GM19455 (cell line): ENCODE data around the gene AP4M1.

Source experiments
- ATAC-seq: cut with Tn5 transposase; IDR thresholded peaks from one replicate; pipeline ENCODE4 v1.9.1; 2021; ENCODE audit not compliant: unreplicated experiment

Gene AP4M1

DNA sequence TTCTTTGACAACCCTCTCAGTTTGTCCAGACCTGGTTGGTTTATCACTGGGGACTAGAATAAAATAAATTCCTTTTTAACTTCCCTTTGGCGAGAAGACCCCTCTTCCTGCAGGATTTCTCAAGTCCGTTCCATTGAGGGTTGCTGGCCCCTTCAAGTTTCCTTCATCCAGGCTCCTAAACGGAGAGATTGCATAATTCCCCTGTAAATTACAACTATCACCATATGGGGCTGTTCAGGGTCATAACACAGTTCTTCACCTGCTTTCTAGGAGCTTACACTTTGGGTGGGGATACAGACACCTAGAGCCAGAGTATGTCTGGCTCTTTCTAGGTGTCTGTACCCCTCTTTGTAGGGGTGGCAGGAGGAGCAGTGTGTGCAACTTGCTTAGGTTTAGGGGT, 15.9 kb upstream of the AP4M1 start:
- ATAC-seq: no peak

DNA sequence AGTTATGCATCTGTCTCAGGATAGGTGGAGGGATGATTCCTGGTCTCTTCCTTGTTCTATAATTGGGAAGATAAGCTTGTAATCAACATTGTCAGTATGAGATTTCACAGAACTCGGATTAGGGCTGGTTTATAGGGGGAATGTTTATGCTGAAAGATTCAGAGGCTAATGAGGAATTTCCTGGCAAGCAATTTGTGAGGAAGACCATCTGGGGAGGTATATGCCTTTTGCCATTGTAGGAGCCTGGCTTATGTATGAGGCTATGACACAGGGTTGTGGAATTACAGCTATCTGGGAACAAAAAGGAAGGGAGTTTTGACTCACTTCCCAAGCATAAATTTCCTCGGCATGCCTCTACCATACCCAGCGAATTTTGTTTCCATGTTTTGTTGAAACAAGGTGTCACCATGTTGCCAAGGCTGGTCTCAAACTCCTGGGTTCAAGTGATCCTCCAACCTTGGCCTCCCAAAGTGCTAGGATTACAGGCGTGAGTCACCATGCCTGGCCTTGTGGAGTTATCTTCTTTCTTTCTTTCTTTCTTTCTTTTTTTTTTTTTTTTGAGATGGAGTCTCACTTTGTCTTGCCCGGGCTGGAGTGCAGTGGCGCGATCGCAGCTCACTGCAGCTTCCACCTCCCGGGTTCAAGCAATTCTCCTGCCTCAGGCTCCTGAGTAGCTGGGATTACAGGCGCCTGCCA, 14.2 kb upstream of the AP4M1 start:
- no peak for ATAC-seq

DNA sequence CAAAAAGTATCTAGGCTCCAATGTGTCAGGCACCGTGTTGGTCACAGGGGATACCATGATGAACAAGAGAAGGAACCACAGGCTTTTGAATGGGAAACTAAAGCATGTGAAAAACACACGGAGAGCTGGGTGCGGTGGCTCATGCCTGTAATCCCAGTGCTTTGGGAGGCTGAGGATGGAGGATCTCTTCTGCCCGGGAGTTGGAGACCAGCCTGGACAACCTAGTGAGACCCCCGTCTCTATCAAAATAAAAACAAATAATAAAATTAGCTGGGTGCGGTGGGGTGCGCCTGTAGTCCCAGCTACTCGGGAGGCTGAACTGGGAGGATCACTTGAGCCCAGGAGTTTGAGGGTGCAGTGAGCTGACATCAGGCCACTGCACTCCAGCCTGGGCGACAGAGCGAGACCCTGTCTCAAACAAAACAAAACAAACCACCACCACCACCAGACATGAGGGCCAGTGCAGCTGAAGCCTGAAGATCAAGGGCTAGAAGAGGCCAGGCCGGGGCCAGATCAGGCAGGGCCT, 13.3 kb upstream of the AP4M1 start:
- no peak for ATAC-seq

DNA sequence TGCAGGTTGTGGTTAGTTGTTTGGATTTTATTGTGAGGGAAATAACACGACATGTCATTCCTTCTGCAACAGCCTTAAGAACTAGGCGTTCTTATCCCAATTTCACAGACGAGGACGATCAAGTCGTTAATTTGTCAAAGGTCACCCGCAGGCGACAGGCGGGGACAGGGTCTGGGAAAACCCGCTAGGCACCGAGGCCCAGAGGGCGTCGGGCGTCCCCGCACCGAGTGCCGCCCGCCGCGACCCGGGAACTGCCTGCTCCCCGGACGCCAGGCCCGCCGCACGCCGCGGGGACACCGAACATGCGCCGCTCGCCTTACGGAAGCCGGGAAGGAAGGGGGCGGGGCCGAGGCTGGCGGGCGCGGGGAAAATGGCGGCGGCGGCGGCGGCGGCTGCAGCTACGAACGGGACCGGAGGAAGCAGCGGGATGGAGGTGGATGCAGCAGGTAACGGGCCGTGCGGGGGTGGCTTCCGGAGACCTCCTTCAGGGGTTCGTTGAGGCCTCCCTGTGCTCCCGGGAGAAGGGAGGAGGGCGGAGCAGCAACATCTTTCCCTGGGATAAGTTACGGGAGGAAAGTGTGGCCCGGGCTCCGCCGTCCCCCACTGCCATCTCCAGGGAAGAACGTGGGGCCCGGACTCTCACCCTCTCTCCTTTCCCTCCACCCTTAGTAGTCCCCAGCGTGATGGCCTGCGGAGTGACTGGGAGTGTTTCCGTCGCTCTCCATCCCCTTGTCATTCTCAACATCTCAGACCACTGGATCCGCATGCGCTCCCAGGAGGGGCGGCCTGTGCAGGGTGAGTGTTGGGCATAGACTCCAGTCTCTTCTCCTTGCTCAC, 12.6 kb upstream of the AP4M1 start, which contains the start of gene COPS6:
Gene COPS6, plus strand, starts transcription at position 349 of the 837 bp plus-strand sequence. Its CDS starts 22 bp downstream, at position 371.
- ATAC-seq: peak; percentile 50

DNA sequence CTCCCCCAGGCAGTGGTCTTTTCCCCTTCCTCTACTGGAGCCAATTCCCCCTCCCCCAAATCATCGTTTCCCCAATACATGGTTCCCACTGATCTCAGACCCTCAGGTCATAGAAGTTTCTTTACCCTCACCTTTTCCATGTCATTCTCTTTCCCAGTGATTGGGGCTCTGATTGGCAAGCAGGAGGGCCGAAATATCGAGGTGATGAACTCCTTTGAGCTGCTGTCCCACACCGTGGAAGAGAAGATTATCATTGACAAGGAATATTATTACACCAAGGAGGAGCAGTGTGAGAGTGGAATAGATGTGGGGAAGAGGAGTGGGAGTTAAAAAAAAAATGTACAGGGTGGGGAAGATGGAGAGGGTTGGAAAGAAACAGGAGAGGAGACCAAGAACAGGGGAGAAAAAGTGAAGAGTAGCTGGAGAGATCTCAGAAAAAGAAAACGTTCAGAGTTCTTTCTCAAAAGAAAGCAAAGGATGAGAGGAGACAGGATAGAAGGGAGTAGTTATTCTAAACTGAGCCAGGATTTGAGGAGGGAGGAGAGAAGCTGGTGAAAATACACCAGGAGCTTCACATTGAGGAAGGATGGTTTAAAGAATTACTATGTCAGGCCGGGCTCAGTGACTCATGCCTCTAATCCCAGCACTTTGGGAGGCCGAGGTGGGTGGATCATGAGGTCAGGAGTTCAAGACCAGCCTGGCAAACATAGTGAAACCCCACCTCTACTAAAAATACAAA, 11.8 kb upstream of the AP4M1 start:
- ATAC-seq: no peak

DNA sequence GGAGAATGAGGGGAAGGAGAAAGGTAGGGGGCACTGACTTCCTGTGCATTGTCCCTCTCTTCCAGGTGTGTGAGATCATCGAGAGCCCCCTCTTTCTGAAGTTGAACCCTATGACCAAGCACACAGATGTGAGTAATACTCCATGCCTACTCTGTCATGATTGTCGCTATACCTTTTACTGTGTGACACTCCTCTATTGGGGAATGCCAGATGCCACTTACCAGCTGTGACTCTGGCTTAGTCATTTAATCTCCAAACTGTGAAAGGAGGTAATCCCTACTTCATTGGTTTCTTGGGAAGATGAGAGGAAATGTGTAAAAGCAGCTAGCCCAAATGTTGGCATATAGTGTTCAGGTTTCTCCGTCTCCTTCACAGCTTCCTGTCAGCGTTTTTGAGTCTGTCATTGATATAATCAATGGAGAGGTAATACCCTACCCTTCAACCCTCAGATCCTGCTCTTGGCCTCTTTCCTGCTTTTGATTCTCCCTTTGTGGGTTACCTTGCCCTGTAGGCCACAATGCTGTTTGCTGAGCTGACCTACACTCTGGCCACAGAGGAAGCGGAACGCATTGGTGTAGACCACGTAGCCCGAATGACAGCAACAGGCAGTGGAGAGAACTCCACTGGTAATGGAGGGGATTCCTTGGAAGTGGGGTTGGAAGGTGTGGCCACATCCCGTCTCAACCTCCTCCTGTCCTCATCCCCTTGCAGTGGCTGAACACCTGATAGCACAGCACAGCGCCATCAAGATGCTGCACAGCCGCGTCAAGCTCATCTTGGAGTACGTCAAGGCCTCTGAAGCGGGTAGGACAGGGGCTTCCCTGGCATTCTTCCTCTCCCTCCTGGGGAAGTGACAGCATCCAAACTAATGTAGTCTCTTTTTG, 10.7 kb upstream of the AP4M1 start:
- no peak for ATAC-seq

DNA sequence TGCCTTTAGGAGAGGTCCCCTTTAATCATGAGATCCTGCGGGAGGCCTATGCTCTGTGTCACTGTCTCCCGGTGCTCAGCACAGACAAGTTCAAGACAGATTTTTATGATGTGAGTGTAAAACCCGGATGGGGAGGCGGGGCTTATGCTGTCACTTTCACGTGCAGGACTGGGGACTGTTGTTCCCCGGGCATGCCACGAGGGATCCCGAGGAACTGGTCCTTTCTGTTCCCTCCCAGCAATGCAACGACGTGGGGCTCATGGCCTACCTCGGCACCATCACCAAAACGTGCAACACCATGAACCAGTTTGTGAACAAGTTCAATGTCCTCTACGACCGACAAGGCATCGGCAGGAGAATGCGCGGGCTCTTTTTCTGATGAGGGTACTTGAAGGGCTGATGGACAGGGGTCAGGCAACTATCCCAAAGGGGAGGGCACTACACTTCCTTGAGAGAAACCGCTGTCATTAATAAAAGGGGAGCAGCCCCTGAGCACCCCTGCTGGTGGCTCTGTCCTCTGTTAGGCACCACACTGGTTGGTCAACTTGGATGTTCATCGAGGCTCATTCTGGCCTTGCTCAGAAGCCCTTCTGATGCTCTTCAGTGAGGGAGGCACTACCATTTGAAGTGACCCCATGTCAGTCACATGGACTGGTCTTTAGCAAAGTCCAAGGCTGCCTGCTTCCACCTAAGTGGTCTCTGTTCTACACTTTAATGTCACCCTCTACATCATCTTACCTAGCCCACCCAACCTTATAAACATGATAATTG, 9.8 kb upstream of the AP4M1 start:
- no peak for ATAC-seq

DNA sequence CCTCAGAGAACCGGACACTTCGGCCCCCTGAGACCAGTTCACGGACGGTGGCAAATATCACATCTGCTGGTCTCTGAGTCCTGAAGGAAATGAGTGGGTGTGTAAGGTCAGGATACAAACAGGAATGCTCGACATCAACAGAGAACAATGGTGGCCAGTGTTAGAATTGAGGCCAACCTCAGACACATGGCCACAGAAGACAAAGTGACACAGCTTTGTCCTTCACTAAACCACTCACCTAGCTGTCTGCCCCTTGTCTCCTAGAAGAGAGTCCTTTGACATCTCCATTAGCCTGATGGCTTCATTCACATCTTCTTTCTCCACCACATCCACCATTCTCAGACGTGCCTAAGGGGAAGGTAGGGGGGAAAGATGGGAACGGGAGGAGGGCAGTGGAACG, 8.4 kb upstream of the AP4M1 start:
- ATAC-seq: no peak

DNA sequence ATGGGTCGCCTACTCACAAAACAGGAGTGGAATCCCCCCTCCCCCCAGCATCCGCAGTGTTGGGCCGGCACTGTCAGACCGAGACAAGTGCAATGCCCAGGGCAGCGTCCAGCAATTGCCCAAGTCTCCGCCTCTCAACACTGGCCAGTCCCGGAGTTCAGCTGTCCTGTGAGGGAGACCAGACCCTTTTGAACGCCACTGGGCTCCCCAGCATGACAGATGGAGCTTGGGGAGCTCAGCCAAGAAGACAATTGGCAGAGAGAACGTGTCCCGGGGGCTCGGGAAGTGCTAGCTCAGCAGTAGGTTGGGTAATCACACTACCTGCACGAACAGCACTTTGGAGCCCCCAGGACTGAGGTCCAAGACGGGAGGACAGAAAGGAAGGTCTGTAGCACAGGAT, 7.9 kb upstream of the AP4M1 start:
- no peak for ATAC-seq

DNA sequence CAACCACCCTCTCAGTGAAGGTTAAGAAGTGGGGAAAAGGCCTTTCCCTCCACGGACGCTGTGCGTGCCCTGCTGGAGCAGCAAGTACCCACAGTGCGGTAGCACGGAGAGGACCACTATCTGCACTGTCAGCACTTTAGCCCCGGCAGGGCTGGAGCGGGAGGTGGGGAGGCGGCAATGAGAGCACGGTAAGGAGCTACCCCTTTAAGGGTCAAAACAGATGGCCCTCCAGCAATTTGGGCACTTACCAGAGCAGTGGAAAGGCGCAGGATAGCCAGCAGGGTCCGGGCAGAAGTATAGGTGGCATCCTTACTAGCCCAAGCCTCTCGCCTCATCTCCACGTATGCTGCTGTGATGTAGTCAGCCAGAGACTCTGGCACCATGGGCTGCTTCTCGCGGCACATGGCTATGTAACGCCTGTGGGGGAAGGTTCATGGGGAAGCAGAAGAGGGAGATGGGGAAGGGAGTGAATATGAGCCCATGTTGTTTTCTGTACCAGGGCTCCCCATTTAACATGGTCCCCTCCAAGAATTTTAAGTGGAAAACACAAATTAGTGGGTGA, 7.4 kb upstream of the AP4M1 start:
- no peak for ATAC-seq

DNA sequence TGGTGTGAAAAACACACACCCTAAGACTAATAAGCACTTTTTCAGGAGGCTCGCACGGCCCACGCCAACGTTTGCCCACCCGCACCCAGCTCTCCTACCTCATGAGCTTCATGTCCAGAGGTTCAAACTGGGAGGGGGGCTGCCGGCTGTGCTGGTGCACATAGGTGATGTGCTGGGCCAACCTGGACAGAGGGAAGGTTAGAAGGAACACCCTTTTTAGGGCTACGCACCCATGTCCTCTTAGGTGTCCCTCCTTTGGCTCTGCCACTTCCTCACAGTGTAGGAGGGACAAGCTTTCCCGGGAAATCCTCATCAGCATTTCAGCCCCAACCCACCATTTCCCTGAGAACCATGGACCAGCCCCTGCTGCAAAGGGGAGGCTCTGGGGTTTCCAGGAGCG, 6.2 kb upstream of the AP4M1 start:
- no peak for ATAC-seq

DNA sequence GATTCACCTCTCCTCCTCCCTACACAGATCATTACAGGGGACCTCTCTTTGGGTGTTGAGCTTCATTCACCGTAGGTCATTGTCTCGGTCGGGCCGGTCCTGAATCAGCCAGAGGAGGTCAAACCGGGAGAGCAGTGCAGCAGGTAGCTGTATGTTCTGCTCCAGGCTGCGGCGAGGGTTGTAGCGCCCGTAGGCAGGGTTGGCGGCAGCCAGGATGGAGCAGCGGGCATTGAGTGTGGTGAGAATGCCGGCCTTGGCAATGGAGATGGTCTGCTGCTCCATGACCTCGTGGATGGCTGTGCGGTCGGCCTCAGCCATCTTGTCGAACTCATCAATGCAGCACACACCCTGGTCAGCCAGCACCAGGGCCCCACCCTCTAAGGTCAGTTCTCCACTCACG, 5.7 kb upstream of the AP4M1 start:
- ATAC-seq: no peak

DNA sequence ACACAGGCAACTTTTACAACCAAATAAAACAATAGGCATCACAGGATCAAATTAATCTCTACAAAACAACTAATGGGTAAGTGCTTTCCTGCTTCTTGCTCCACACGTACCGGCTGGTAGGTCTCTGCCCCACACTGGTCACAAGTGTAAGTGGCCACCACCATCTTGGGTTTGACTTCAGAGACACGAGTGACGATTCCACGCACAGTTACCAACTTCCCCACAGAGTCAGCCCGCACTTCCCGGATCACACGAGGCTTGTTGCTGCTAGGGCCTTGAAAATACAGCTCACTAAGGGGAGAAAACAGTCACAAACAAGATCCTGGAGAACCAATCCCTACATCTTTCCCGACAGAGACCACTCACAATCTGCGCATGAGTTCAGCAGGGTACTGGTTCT, 2.5 kb upstream of the AP4M1 start:
- ATAC-seq: no peak

DNA sequence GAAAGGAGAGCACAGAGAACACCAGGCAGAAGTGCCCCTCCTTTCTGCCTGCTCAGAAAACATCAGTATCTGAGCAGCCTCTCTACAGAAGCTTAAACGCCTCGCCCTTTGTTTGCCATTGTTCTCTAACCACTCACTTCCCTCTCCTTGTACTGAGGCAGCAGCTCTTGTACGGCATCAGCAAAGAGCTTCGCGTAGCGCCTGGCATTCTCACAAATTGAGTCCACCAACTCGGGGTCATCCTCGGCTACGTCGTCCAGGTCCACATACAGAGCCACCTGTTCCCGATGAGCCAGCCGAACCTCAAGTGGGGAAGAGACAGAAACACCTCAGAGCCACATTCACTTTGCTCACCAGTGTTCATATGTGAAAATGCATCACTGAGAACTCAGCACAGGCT, 2.0 kb upstream of the AP4M1 start:
- no peak for ATAC-seq

DNA sequence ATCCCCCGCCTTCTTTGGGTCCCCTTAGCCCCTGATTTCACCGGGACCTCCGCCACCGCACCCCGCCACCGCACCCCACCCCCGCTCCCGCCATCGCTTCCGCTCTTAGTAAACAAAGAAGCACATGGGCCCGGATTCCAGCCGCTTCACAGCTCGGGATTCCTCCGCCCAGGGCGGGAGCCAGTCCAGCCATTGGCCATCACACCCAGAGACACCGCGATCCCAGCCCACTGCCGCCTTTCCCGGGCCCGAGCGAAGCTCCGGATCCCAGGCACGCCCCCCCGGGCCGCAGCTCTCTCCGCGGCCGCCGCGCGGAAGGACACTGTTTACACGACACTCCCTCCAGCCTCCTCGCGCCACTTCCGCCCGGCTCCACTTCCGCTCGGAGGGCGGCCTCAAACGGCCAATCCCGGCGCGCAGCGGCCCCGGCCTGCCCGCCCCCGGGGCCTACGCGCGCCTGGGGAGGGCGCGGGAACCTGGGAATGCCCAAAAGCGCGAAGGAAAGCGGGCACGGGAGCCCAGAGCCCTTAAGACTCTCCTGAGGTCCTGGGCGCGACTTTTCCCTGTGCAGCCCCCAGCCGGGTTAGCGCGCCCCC, 925 bp upstream of the AP4M1 start:
- ATAC-seq: peak; percentile 61

DNA sequence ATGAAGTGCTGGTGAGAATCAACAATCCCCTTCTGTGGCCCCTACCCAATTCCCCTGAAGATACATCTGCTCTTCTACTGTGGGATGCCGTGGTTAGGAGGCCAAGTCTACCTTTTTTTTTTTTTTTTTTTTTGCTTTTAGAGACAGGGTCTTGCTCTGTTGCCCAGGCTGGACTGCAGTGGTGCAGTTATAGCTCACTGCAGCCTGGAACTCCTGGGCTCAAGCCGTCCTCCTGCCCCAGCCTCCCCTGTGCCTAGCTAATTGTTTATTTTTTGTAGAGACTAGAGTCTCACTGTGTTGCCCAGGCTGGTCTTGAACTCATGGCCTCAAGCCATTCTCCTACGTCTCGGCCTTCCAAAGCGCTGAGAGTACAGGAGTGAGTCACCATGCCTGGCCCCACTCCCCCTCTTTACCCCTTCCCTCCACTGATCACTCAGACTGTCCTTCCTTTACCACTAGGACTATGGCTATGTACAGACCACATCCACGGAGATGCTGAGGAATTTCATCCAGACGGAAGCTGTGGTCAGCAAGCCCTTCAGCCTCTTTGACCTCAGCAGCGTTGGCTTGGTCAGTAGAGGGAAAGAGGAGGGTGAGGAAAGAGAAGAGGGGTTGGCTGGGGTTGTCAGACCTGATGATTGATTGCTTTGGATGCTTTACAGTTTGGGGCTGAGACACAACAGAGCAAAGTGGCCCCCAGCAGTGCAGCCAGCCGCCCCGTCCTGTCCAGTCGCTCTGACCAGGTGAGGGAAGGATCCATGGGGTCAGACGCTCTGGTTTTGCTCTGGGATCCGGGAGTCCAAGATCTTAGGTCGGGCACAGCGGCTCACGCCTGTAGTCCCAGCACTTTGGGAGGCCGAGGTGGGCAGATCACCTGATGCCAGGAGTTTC, 1.8 kb downstream of the AP4M1 start:
- ATAC-seq: no peak

DNA sequence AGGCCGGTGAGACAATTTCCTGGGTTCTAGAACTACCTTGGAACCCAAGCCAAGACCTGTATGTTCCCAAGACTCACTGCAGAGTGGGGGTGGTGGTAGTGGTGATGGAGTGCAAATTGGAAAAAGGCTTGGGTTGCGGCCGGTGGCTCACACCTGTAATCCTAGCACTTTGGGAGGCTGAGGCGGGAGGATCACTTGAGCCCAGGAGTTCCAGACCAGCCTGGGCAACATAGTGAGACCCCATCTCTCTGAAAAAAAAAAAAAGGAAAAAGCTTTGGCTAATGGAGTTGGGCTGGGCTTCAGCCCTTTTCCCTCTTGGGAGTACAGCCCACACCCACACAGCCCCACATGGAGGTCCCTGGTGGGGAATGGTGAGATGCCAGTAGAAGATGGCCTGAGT, 4.1 kb downstream of the AP4M1 start:
- ATAC-seq: no peak

DNA sequence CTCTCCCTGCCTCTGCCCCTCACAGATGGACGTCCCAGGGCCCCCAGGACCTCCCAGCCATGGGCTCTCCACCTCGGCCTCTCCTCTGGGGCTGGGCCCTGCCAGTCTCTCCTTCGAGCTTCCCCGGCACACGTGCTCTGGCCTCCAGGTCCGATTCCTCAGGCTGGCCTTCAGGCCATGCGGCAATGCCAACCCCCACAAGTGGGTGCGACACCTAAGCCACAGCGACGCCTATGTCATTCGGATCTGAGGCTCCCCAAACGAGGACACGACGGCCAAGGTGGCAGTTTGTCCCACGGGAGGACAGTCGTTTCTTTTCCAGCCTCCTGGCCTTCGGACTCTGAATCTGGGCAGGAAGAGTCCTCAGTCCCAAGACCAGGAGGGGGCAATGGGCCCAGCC, 5.2 kb downstream of the AP4M1 start:
- ATAC-seq: no peak
